HEK293 (cell line): ENCODE data around the gene PKN3.

Experiments
- CTCF ChIA-PET: fragments of 350-600 bp; formaldehyde crosslinking; extraction: SDS; loops from one replicate; lab custom pipeline; 2021; ENCODE audit warnings: antibody characterized with exemption; lab: Yijun Ruan, JAX
- POLR2A ChIA-PET: fragments of 300-600 bp; formaldehyde crosslinking; extraction: SDS; loops from one replicate; lab custom pipeline; 2020; ENCODE audit warnings: antibody characterized with exemption, inconsistent platforms; lab: Yijun Ruan, JAX
- H3K27ac ChIP-seq: fragments of 200-500 bp; sonication (Bioruptor generic); 2 replicates; pipeline ENCODE4 v1.5.1; 2014; ENCODE audit warnings: low read depth, low read length, control low read depth, inconsistent platforms; ENCODE audit errors: extremely low read depth
- H3K36me3 ChIP-seq, 2 experiments: fragments of 200-500 bp in 1 of 2; sonication (Bioruptor generic) in 1 of 2; 1 replicate in 1 of 2; 2 replicates in 1 of 2; pipeline ENCODE4 v1.5.1; 2014 to 2017; ENCODE audit warnings: inconsistent platforms in 2 of 2, low read length in 2 of 2; ENCODE audit not compliant: control insufficient read depth in 2 of 2, insufficient read depth in 1 of 2
- H3K4me1 ChIP-seq: fragments of 200-500 bp; sonication (Bioruptor generic); 2 replicates; pipeline ENCODE4 v1.5.1; 2014; ENCODE audit warnings: mild to moderate bottlenecking, low read length, inconsistent platforms; ENCODE audit not compliant: control insufficient read depth, insufficient read depth
- H3K4me3 ChIP-seq: 2 replicates; pipeline ENCODE4 v1.5.1; 2011; ENCODE audit warnings: low read depth, mild to moderate bottlenecking, control low read depth, low read length, moderate library complexity
- H3K9me3 ChIP-seq: fragments of 200-500 bp; sonication (Bioruptor generic); 2 replicates; pipeline ENCODE4 v1.5.1; 2014; ENCODE audit warnings: low read depth, low read length, inconsistent platforms; ENCODE audit not compliant: control insufficient read depth, insufficient read depth
- BCL11B ChIP-seq: fragments of 450-650 bp; formaldehyde crosslinking; IDR thresholded peaks from 2 replicates; pipeline ENCODE4 v1.5.1; 2016; ENCODE audit warnings: low read depth, missing biosample characterization, missing genetic modification characterization
- GFI1B ChIP-seq: fragments of 450-650 bp; formaldehyde crosslinking; IDR thresholded peaks from 2 replicates; pipeline ENCODE4 v1.5.1; 2016; ENCODE audit warnings: missing biosample characterization, missing genetic modification characterization
- KLF7 ChIP-seq: fragments of 450-650 bp; formaldehyde crosslinking; IDR thresholded peaks from 2 replicates; pipeline ENCODE4 v1.5.1; 2016; ENCODE audit warnings: missing biosample characterization, missing genetic modification characterization, borderline replicate concordance
- OSR2 ChIP-seq: fragments of 450-650 bp; formaldehyde crosslinking; IDR thresholded peaks from 2 replicates; pipeline ENCODE4 v1.5.1; 2016; ENCODE audit warnings: missing biosample characterization, missing genetic modification characterization
- REPIN1 ChIP-seq: fragments of 450-650 bp; formaldehyde crosslinking; IDR thresholded peaks from 2 replicates; pipeline ENCODE4 v1.5.1; 2017; ENCODE audit warnings: missing biosample characterization, missing genetic modification characterization, low read depth
- ZFHX2 ChIP-seq: fragments of 450-650 bp; formaldehyde crosslinking; conservative IDR thresholded peaks from 2 replicates; pipeline ENCODE4 v1.5.1; 2016; ENCODE audit warnings: missing biosample characterization, missing genetic modification characterization
- ZIC2 ChIP-seq: fragments of 450-650 bp; formaldehyde crosslinking; IDR thresholded peaks from 2 replicates; pipeline ENCODE4 v1.5.1; 2016; ENCODE audit warnings: missing biosample characterization, missing genetic modification characterization
- ZNF10 ChIP-seq: fragments of 450-650 bp; formaldehyde crosslinking; IDR thresholded peaks from 2 replicates; pipeline ENCODE4 v1.5.1; 2017; ENCODE audit warnings: missing biosample characterization, missing genetic modification characterization
- ZNF132 ChIP-seq: fragments of 450-650 bp; formaldehyde crosslinking; IDR thresholded peaks from 2 replicates; pipeline ENCODE4 v1.5.1; 2017; ENCODE audit warnings: missing biosample characterization, missing genetic modification characterization, borderline replicate concordance
- ZNF2 ChIP-seq: fragments of 450-650 bp; formaldehyde crosslinking; IDR thresholded peaks from 2 replicates; pipeline ENCODE4 v1.5.1; 2016; ENCODE audit warnings: missing biosample characterization, missing genetic modification characterization
- ZNF211 ChIP-seq: fragments of 450-650 bp; formaldehyde crosslinking; IDR thresholded peaks from 2 replicates; pipeline ENCODE4 v1.5.1; 2016; ENCODE audit warnings: low read depth, missing biosample characterization, missing genetic modification characterization
- ZNF214 ChIP-seq: fragments of 450-650 bp; formaldehyde crosslinking; IDR thresholded peaks from 2 replicates; pipeline ENCODE4 v1.5.1; 2017; ENCODE audit warnings: missing biosample characterization, mild to moderate bottlenecking, missing genetic modification characterization, borderline replicate concordance
- ZNF248 ChIP-seq: fragments of 450-650 bp; formaldehyde crosslinking; IDR thresholded peaks from 2 replicates; pipeline ENCODE4 v1.5.1; 2017; ENCODE audit warnings: missing biosample characterization, missing genetic modification characterization
- ZNF416 ChIP-seq: fragments of 450-650 bp; formaldehyde crosslinking; IDR thresholded peaks from 2 replicates; pipeline ENCODE4 v1.5.1; 2016; ENCODE audit warnings: missing biosample characterization, missing genetic modification characterization
- ZNF501 ChIP-seq: fragments of 450-650 bp; formaldehyde crosslinking; IDR thresholded peaks from 2 replicates; pipeline ENCODE4 v1.5.1; 2016; ENCODE audit warnings: missing biosample characterization, missing genetic modification characterization
- ZNF548 ChIP-seq: fragments of 450-650 bp; formaldehyde crosslinking; IDR thresholded peaks from 2 replicates; pipeline ENCODE4 v1.5.1; 2016; ENCODE audit warnings: missing biosample characterization, missing genetic modification characterization
- ZNF558 ChIP-seq: fragments of 450-650 bp; formaldehyde crosslinking; IDR thresholded peaks from 2 replicates; pipeline ENCODE4 v1.5.1; 2016; ENCODE audit warnings: missing biosample characterization, missing genetic modification characterization
- ZNF596 ChIP-seq: fragments of 450-650 bp; IDR thresholded peaks from 2 replicates; pipeline ENCODE4 v1.5.0; 2018; ENCODE audit warnings: missing biosample characterization, mild to moderate bottlenecking, missing genetic modification characterization, moderate library complexity
- ZNF621 ChIP-seq: fragments of 450-650 bp; formaldehyde crosslinking; IDR thresholded peaks from 2 replicates; pipeline ENCODE4 v1.5.1; 2017; ENCODE audit warnings: missing biosample characterization, missing genetic modification characterization
- ZNF654 ChIP-seq: fragments of 450-650 bp; formaldehyde crosslinking; IDR thresholded peaks from 2 replicates; pipeline ENCODE4 v1.5.1; 2016; ENCODE audit warnings: low read depth, missing biosample characterization, missing genetic modification characterization
- ZNF747 ChIP-seq: fragments of 450-650 bp; formaldehyde crosslinking; IDR thresholded peaks from 2 replicates; pipeline ENCODE4 v1.5.1; 2016; ENCODE audit warnings: missing biosample characterization, missing genetic modification characterization
- ZNF792 ChIP-seq: fragments of 450-650 bp; formaldehyde crosslinking; IDR thresholded peaks from 2 replicates; pipeline ENCODE4 v1.5.1; 2016; ENCODE audit warnings: missing biosample characterization, missing genetic modification characterization
- ZSCAN16 ChIP-seq: fragments of 450-650 bp; formaldehyde crosslinking; IDR thresholded peaks from 2 replicates; pipeline ENCODE4 v1.5.1; 2016; ENCODE audit warnings: missing biosample characterization, missing genetic modification characterization
- ZSCAN23 ChIP-seq: fragments of 450-650 bp; formaldehyde crosslinking; IDR thresholded peaks from 2 replicates; pipeline ENCODE4 v1.5.1; 2016; ENCODE audit warnings: missing biosample characterization, missing genetic modification characterization
- TF ChIP-seq, protein P1 (sequence below): fragments of 450-650 bp; formaldehyde crosslinking; IDR thresholded peaks from 2 replicates; pipeline ENCODE4 v1.5.1; 2016; ENCODE audit warnings: missing biosample characterization, missing genetic modification characterization
- TF ChIP-seq, protein P2 (sequence below): fragments of 450-650 bp; formaldehyde crosslinking; IDR thresholded peaks from 2 replicates; pipeline ENCODE4 v1.5.1; 2016; ENCODE audit warnings: missing biosample characterization, missing genetic modification characterization

PKN3 gene

DNA sequence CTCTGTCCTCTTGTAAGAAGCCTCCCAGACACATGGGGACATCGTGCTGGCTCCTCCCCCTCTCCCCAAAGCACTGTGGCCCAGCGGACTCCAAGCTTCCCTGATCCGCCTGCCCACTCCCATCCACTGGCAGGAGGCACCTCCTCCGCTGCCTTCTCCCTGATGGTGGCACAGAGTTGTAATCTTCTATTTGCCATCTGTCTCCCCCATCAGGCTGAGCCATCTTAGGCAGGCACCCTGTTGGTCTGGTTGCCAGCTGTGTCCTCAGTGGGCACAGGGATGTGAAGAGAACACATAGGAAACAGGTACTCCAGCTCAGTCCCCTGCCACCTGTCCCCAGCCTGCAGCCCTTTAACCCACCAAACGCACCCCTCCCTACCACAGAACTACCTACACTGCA is 27.0 kb downstream of the PKN3 start (continued):
- no peak for TF ChIP-seq ZNF416 (tag by site-specific recombination)
- TF ChIP-seq, all 188 proteins: peak for 0

DNA sequence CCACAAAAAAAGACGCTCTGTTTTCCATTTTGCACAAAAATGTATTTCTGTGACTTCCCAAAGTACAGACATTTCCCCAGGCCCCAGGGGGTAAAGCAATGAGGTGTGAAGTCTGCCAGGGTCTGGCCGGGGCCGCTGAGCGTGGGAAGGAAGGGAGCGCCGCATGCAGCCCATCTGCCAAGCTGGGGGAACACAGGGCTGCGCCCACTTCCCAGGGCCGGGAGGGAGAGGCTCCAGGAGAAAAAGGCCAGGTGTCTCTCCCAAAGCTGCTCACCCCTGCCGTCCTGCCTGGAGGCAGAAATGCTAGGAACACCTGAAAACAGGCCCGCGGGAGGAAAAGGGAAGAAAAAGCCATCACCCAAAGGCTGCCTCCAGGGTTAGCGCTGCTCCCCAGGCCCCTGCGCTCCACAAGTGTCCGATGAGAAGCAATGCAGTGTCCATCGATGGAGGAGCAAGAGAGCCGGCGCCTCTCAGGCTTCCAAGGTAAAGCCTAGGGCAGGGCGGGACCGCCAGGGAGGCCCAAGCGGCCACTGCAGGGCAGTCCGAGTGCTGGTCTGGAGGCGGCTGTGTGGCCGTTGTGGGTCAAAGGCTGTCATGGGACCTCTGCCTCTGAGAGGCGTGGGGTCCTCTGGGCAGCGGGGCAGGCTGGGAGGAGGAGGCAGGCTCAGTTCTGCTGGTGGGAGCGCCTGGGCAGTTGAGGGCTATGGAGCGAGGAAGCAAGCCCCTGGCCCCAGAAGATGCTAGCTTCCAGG is 27.6 kb downstream of the PKN3 start:
- Histone ChIP-seq H3K27ac (no peak overlapping the region), H3K4me1 (no peaks in the 10 kb centered on the region), H3K4me3 (no peak overlapping the region), H3K36me3 (peaks cover 0 to 29% of the 10 kb centered on the region in 2 experiments; a peak in 2 of 3 replicates), H3K9me3 (no peaks in the 10 kb centered on the region)
- POLR2A ChIA-PET = interaction anchor here (0.8 kb wide), 1 partner anchor 32 kb away, joined by 5 read pairs; no protein-coding TSS in a partner anchor
- CTCF ChIA-PET = interaction anchor here (0.6 to 1.3 kb wide), 2 partner anchors 94 to 146 kb away, joined by 3 read pairs; no protein-coding TSS in a partner anchor
- no peak for TF ChIP-seq ZNF621 (tag by site-specific recombination)
- TF ChIP-seq ZNF548 (tag by site-specific recombination) = no peak
- no peak for TF ChIP-seq REPIN1 (tag by site-specific recombination)

DNA sequence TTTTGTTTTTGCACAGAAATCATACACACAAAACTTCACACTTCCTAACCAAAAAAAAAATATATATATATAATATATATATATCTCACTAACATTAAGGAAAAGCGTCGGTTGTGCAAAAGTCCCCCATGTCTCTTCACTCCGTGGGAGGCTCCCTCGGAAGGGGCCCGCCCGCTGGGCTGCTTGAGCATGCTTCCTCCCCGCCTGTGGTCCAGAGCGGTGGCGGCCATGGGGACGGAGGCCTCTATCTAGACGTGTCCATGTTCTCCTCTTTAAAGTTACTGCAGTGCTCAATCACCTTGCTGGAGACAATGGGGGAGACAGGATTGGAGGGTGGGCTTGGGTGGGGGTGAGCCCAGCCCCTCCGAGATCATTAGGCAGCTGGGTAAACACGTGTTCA is 28.8 kb downstream of the PKN3 start:
- CTCF ChIA-PET = interaction anchor here (0.6 to 1.3 kb wide), 5 partner anchors 10 to 251 kb away, joined by 3 to 5 read pairs (median 3); no protein-coding TSS in a partner anchor
- H3K4me1 ChIP-seq = no peaks in the 10 kb centered on the region
- no peak overlapping the region for H3K4me3 ChIP-seq
- POLR2A ChIA-PET = interaction anchor here (0.6 kb wide), 1 partner anchor 451 kb away, joined by 4 read pairs; no protein-coding TSS in a partner anchor
- peaks cover 0 to 34% of the 10 kb centered on the region in 2 experiments; a peak in 2 of 3 replicates for H3K36me3 ChIP-seq
- TF ChIP-seq ZNF747 (tag by site-specific recombination) = no peak
- TF ChIP-seq ZIC2 (tag by site-specific recombination) = no peak
- no peak for TF ChIP-seq ZNF2 (tag by site-specific recombination)
- TF ChIP-seq, protein P1, sequence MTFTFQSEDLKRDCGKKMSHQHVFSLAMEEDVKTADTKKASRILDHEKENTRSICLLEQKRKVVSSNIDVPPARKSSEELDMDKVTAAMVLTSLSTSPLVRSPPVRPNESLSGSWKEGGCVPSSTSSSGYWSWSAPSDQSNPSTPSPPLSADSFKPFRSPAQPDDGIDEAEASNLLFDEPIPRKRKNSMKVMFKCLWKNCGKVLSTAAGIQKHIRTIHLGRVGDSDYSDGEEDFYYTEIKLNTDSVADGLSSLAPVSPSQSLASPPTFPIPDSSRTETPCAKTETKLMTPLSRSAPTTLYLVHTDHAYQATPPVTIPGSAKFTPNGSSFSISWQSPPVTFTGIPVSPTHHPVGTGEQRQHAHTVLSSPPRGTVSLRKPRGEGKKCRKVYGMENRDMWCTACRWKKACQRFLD (tag by site-specific recombination) = no peak
- no peak for TF ChIP-seq ZNF654
- no peak overlapping the region for H3K27ac ChIP-seq
- H3K9me3 ChIP-seq = no peaks in the 10 kb centered on the region

DNA sequence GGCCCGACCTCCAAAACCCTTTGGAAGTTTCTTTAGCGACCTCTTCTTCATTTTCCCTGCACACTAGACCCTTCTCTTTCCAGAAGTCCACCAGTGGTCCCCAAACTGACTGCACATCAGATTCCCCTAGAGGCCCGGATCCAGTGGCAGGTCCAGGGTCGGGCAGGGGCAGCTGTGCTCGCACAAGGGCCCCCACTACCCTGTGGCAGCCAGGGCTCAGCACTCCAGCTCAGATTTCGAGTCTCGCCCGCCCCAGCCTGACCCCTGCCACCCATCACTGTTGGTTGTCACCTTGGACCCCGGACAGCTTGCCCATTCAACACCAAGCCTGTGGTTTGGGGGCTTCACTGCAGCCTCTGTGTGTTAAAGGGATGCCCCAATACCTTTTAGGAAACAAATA is 29.4 kb downstream of the PKN3 start:
- no peak overlapping the region for H3K27ac ChIP-seq
- CTCF ChIA-PET = interaction anchor here (0.6 to 5.3 kb wide), 10 partner anchors 9 to 250 kb away, joined by 3 to 41 read pairs (median 5); no protein-coding TSS in a partner anchor
- no peak for TF ChIP-seq KLF7 (tag by site-specific recombination)
- TF ChIP-seq ZNF792 = no peak
- TF ChIP-seq, protein P2, sequence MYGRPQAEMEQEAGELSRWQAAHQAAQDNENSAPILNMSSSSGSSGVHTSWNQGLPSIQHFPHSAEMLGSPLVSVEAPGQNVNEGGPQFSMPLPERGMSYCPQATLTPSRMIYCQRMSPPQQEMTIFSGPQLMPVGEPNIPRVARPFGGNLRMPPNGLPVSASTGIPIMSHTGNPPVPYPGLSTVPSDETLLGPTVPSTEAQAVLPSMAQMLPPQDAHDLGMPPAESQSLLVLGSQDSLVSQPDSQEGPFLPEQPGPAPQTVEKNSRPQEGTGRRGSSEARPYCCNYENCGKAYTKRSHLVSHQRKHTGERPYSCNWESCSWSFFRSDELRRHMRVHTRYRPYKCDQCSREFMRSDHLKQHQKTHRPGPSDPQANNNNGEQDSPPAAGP (tag by site-specific recombination) = no peak
- no peak for TF ChIP-seq ZFHX2
- no peak for TF ChIP-seq ZNF10 (tag by site-specific recombination)
- no peak for TF ChIP-seq ZNF132 (tag by site-specific recombination)
- TF ChIP-seq ZSCAN16 = no peak
- TF ChIP-seq OSR2 = no peak
- TF ChIP-seq ZNF214 (tag by site-specific recombination) = no peak
- TF ChIP-seq ZNF211 (tag by site-specific recombination) = no peak
- no peak for TF ChIP-seq BCL11B (tag by site-specific recombination)
- TF ChIP-seq ZNF596 (tag by site-specific recombination) = no peak
- no peak for TF ChIP-seq GFI1B (tag by site-specific recombination)
- no peak for TF ChIP-seq ZNF248 (tag by site-specific recombination)
- no peak for TF ChIP-seq ZNF501 (tag by site-specific recombination)
- TF ChIP-seq ZNF558 = no peak
- no peak for TF ChIP-seq ZSCAN23 (tag by site-specific recombination)
- H3K4me3 ChIP-seq = no peak overlapping the region
- no peaks in the 10 kb centered on the region for H3K9me3 ChIP-seq
- H3K36me3 ChIP-seq = peaks cover 0 to 34% of the 10 kb centered on the region in 2 experiments; a peak in 2 of 3 replicates
- POLR2A ChIA-PET = interaction anchor here (0.6 to 0.9 kb wide), 2 partner anchors 12 to 452 kb away, joined by 4 read pairs; no protein-coding TSS in a partner anchor
- H3K4me1 ChIP-seq = no peaks in the 10 kb centered on the region
